Mucosa of rectum (tissue), 2 donors: ENCODE measurements around the gene TEF.
"Not testable (repeated sequence)": the region's sequence is repeated elsewhere in the genome, so short reads cannot be mapped to it uniquely, and the experiment has no call there.

ENCODE experiments used
- H3K27ac ChIP-seq, 2 donors: one replicate each; pipeline ENCODE4 v1.7.0; 2013; ENCODE audit warnings: inconsistent platforms in 2 of 2, low read depth in 2 of 2, low read length in 2 of 2
- H3K27me3 ChIP-seq, 2 donors: one replicate each; pipeline ENCODE4 v1.7.0; 2013; ENCODE audit warnings: low read length in 2 of 2; ENCODE audit not compliant: control insufficient read depth in 2 of 2, insufficient read depth in 2 of 2
- H3K36me3 ChIP-seq, 2 donors: one replicate each; pipeline ENCODE4 v1.7.0; 2013; ENCODE audit warnings: low read length in 2 of 2; ENCODE audit not compliant: control insufficient read depth in 2 of 2, insufficient read depth in 2 of 2
- H3K4me1 ChIP-seq, 2 donors: one replicate each; pipeline ENCODE4 v1.7.0; 2013; ENCODE audit warnings: low read length in 2 of 2, mild to moderate bottlenecking in 1 of 2; ENCODE audit not compliant: control insufficient read depth in 2 of 2, insufficient read depth in 2 of 2
- H3K4me3 ChIP-seq, 2 donors: one replicate each; pipeline ENCODE4 v1.7.0; 2013; ENCODE audit warnings: low read length in 2 of 2
- H3K9ac ChIP-seq, 2 donors: one replicate each; pipeline ENCODE4 v1.7.0; 2013; ENCODE audit warnings: low read length in 2 of 2, low read depth in 1 of 2, mild to moderate bottlenecking in 1 of 2
- H3K9me3 ChIP-seq, 2 donors: one replicate each; pipeline ENCODE4 v1.7.0; 2013; ENCODE audit warnings: low read length in 2 of 2; ENCODE audit not compliant: control insufficient read depth in 2 of 2
- donor health status: healthy.
- donor health status: Normal muscosa, but diverticular disease.

Gene TEF

GRCh38 chr22:41434361-41435003, 52.7 kb downstream of the TEF start:
- not testable (repeated sequence) for H3K9ac ChIP-seq, H3K27me3 ChIP-seq, H3K9me3 ChIP-seq, H3K4me1 ChIP-seq, H3K27ac ChIP-seq, H3K4me3 ChIP-seq
- peaks cover 41 to 44% of the 10 kb centered on the region in 2 donors for H3K36me3 ChIP-seq

DNA sequence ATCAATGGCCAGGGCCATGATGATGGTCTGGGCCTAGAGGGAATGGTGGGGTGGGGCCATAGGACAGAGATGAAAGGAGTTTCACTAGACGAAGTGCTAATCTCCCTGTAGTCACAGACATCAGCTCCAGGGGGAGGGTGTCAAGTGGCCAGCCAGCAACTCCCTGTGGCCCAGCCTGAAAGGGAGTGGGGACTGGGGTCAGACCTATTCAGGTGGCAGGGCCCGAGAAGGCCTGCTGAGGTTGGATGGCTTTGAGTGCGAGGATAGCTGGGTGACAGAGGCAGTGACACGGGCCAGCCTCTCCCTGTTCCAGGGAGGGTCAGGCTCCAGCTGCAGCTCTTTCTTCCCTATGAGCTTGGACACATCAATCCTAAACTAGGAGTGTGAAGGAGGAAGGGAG, 53.8 kb downstream of the TEF start:
- H3K27ac ChIP-seq = no peak overlapping the region
- H3K4me1 ChIP-seq = no peaks in the 10 kb centered on the region
- H3K36me3 ChIP-seq = peaks cover 43 to 47% of the 10 kb centered on the region in 2 donors
- H3K9me3 ChIP-seq = no peaks in the 10 kb centered on the region
- H3K9ac ChIP-seq = no peak overlapping the region
- no peaks in the 10 kb centered on the region for H3K27me3 ChIP-seq
- no peak overlapping the region for H3K4me3 ChIP-seq

- Histone ChIP-seq H3K9me3 (no peaks in the 10 kb centered on the region), H3K36me3 (peaks cover 40 to 46% of the 10 kb centered on the region in 2 donors), H3K9ac (no peak overlapping the region), H3K27ac (no peak overlapping the region), H3K27me3 (no peaks in the 10 kb centered on the region), H3K4me3 (no peak overlapping the region), H3K4me1 (no peaks in the 10 kb centered on the region)
Observed at GRCh38 chr22:41436322-41437113, 54.8 kb downstream of the TEF start.

DNA sequence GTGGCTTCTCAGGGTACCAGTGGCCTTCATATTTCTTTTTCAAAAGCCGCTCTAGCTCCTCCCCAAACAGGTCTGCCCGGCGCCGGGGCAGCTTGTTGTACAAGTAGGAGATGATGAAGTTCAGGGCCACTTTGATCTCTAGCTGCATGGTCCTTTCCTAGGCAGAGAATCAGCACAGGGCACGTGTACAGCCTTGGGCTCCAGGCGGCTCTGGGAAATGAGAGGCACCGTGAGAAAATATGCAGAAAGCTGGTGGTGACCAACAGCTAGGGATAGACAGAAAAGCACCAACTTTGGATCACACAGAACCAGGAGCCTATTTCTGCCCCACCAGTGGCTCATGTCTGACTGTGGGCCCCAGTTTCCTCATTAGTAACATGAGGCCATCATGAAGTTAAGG, 55.5 kb downstream of the TEF start:
- H3K4me3 ChIP-seq = no peak overlapping the region
- H3K27ac ChIP-seq = no peak overlapping the region
- H3K36me3 ChIP-seq = peaks cover 40 to 43% of the 10 kb centered on the region in 2 donors
- peaks cover 2 to 4% of the 10 kb centered on the region in 2 donors for H3K4me1 ChIP-seq
- H3K27me3 ChIP-seq = no peaks in the 10 kb centered on the region
- H3K9me3 ChIP-seq = no peaks in the 10 kb centered on the region
- no peak overlapping the region for H3K9ac ChIP-seq

GRCh38 chr22:41440511-41440910, 58.8 kb downstream of the TEF start:
- Histone ChIP-seq H3K36me3 (peaks cover 28 to 29% of the 10 kb centered on the region in 2 donors), H3K4me1 (peaks cover 12 to 13% of the 10 kb centered on the region in 2 donors)
- H3K27ac ChIP-seq, H3K9ac ChIP-seq, H3K9me3 ChIP-seq, H3K4me3 ChIP-seq, H3K27me3 ChIP-seq: not testable (repeated sequence)

- H3K4me1 ChIP-seq = peaks cover 12 to 13% of the 10 kb centered on the region in 2 donors
- no peak overlapping the region for H3K27ac ChIP-seq
- H3K36me3 ChIP-seq = peaks cover 10 to 12% of the 10 kb centered on the region in 2 donors
Observed at GRCh38 chr22:41442240-41442792, 60.6 kb downstream of the TEF start.

DNA sequence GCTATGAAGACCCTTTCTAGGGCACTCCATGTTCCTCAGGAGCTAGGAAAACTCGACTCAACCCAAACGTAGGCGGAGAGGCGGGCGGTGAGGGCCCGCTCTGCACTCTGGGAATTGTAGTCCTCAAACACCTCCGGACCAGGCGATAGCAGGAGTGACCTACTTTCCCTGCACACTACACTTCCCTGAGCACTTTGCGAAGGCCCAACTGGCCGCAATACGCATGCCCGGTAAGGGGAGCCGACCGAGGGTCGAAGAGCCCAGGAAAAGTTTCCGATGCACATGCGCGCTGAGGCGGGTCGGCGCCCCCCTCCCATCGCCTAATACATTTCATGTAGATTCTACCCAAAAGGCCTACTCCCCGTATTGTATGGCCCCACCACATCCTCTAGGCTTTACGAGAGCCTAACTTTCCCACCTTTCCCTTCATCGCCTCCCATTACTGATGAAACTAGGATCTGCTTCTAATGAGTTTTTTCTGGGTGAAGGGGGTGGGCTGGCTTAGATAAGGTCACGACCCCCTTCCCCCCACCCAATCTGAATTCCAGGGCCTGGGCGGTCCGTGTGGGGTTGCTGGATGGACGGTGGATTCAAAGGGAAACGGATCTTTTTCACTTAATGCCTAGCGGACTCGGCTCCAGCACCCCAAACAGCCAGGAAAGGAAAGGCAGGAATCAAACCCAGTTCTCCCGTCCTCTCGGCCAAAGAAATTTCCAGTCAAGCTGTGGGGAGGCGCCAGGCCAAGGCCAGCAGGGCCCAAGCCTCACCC, 62.8 kb downstream of the TEF start:
- Histone ChIP-seq H3K4me3 (peak overlapping the region; percentile 86 to 89), H3K9ac (peak overlapping the region; percentile 95 to 97), H3K27me3 (no peaks in the 10 kb centered on the region), H3K4me1 (peaks cover 13 to 18% of the 10 kb centered on the region in 2 donors), H3K9me3 (no peaks in the 10 kb centered on the region), H3K36me3 (peaks cover 6 to 9% of the 10 kb centered on the region in 2 donors), H3K27ac (peak overlapping the region; percentile 100)

More at GRCh38 chr22:41442240-41442792, 60.6 kb downstream of the TEF start:
- Histone ChIP-seq H3K9ac (no peak overlapping the region), H3K9me3 (no peaks in the 10 kb centered on the region), H3K4me3 (no peak overlapping the region), H3K27me3 (no peaks in the 10 kb centered on the region)

DNA sequence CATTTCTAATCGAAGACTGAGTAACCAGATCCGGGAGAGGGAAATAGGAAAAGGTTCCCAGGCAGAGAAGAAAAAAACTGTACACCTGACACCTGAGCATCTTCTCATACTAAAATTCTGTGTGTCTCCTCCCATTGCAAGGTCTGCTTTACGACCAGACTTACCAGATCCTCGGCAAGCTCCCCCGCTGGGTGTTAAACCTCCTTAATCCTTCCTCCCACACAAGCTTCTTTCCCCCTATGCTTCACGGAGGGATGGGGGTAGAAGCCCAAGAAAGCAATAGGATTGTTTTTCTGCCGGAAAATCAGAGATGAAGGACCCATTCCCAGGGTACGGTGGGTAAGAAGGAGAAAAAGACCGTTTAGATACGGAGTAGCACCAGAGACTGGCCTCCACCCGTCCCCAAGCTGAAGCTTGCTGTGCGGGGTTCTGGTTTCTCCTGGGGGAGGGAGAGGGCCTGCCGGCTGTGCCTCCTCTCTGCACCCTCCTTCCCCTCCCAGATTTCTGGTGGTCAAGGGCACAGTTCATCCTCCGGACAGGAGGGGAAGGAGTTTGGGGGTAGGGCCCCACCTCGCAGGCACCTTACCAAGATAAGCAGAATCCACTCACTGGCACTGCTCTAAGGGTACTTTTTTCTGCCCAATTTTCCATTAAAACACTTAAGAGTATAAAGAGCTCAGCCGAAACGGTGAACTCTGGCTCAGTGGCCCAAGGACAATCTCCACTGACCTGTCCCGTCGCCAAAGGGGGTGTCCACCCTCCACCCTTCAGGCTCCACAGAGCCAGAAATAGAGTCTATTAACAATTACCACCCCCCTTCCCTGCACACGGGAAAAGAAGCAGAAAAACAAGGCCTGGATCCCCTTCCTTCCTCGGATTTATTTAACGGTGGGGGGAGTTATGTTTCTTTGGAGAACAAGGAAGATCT, 63.7 kb downstream of the TEF start:
- H3K4me3 ChIP-seq = peak overlapping the region; percentile 86 to 89
- peaks cover 3 to 7% of the 10 kb centered on the region in 2 donors for H3K36me3 ChIP-seq
- peak overlapping the region; percentile 95 to 97 for H3K9ac ChIP-seq
- peaks cover 13 to 18% of the 10 kb centered on the region in 2 donors for H3K4me1 ChIP-seq
- H3K27me3 ChIP-seq = no peaks in the 10 kb centered on the region
- H3K9me3 ChIP-seq = no peaks in the 10 kb centered on the region
- H3K27ac ChIP-seq = peak overlapping the region; percentile 100

GRCh38 chr22:41446057-41446501, 64.3 kb downstream of the TEF start:
- H3K9ac ChIP-seq = peak overlapping the region; percentile 95 to 97
- no peaks in the 10 kb centered on the region for H3K27me3 ChIP-seq
- H3K27ac ChIP-seq = peak overlapping the region; percentile 100
- peaks cover 3 to 7% of the 10 kb centered on the region in 2 donors for H3K36me3 ChIP-seq
- no peaks in the 10 kb centered on the region for H3K9me3 ChIP-seq
- H3K4me1 ChIP-seq = peaks cover 13 to 18% of the 10 kb centered on the region in 2 donors
- peak overlapping the region; percentile 86 to 89 for H3K4me3 ChIP-seq
